GM20000 (cell line): ENCODE results near the gene KCNK1.

Experiments used
- DNase-seq: peaks from one replicate; pipeline ENCODE4 v3.0.0; 2012; ENCODE audit warnings: low spot score
- CTCF ChIP-seq: IDR thresholded peaks from 2 replicates; pipeline ENCODE4 v1.5.1; 2012; ENCODE audit warnings: mild to moderate bottlenecking, control low read depth; ENCODE audit errors: extremely low read depth, missing control alignments

The KCNK1 gene

GRCh38 chr1:233689017-233689747 lies 75.3 kb downstream of the KCNK1 start:
- DNase-seq: no peak
- TF ChIP-seq CTCF: no peak

- no peak for TF ChIP-seq CTCF
These were observed 75.9 kb downstream of the KCNK1 start for GRCh38 chr1:233689748-233690254.

GRCh38 chr1:233695901-233696300 lies 82.0 kb downstream of the KCNK1 start:
- TF ChIP-seq CTCF: no peak
- no peak for DNase-seq

More at GRCh38 chr1:233689748-233690254, 75.9 kb downstream of the KCNK1 start:
- DNase-seq: no peak

GRCh38 chr1:233700338-233700737 lies 86.4 kb downstream of the KCNK1 start:
- TF ChIP-seq CTCF: no peak

GRCh38 chr1:233704170-233704897 lies 90.4 kb downstream of the KCNK1 start:
- no peak for TF ChIP-seq CTCF
- no peak for DNase-seq

More at GRCh38 chr1:233700338-233700737, 86.4 kb downstream of the KCNK1 start:
- DNase-seq: no peak

- DNase-seq: no peak
- TF ChIP-seq CTCF: no peak
These were observed 91.2 kb downstream of the KCNK1 start for GRCh38 chr1:233704898-233705723.
